ENCODE measurements around the gene AHDC1.
"Not testable (repeated sequence)": the region's sequence is repeated elsewhere in the genome, so short reads cannot be mapped to it uniquely, and the experiment has no call there.

Gene AHDC1

GRCh38 chr1:27555700-27556424, 48.1 kb downstream of the AHDC1 start:
- Histone ChIP-seq H3K36me3 (no peaks in the 10 kb centered on the region), H3K9me3 (no peaks in the 10 kb centered on the region), H3K27me3 (no peaks in the 10 kb centered on the region), H3K4me1 (ENCODE audit: control insufficient read depth in 1 of 2, insufficient read depth in 1 of 2, low read depth in 1 of 2, low read length in 1 of 2) (peaks cover 18 to 19% of the 10 kb centered on the region in 2 experiments), H3K27ac (no peak overlapping the region), H3K4me3 (ENCODE audit: low read depth in 1 of 2, low read length in 1 of 2) (no peak overlapping the region)
- TF ChIP-seq CTCF (IDR thresholded peaks at IDR 0.05), result no peak

- no peaks in the 10 kb centered on the region for H3K36me3 ChIP-seq
- no peaks in the 10 kb centered on the region for H3K27me3 ChIP-seq
These were observed 48.9 kb downstream of the AHDC1 start for GRCh38 chr1:27554759-27555699.

DNA sequence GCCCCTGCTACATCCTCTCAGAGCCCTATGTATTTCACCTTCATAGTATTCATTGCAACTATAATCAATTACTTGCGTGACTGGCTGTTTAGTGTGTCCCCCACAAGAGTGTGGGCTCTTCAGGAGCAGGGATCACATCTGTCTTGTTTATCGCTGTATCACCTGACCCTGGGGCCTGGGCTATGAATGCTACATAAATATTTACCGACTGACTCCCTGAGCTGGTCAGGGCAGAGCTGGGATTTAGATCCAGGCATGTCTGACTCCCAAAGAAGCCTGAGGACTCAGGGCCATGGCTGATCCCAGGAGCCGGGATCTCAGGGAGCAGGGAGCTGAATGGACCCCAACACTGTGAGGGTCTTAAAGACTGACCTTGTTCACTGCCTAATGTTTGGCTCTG, 49.7 kb downstream of the AHDC1 start:
- Histone ChIP-seq H3K9me3 (no peaks in the 10 kb centered on the region), H3K27ac (no peak overlapping the region), H3K4me1 (ENCODE audit: control insufficient read depth in 1 of 2, insufficient read depth in 1 of 2, low read depth in 1 of 2, low read length in 1 of 2) (peaks cover 18 to 19% of the 10 kb centered on the region in 2 experiments), H3K36me3 (no peaks in the 10 kb centered on the region), H3K27me3 (no peaks in the 10 kb centered on the region), H3K4me3 (ENCODE audit: low read depth in 1 of 2, low read length in 1 of 2) (no peak overlapping the region)
- no peak for TF ChIP-seq CTCF (IDR thresholded peaks at IDR 0.05)

More at GRCh38 chr1:27554759-27555699, 48.9 kb downstream of the AHDC1 start:
- Histone ChIP-seq H3K4me1 (ENCODE audit: control insufficient read depth in 1 of 2, insufficient read depth in 1 of 2, low read depth in 1 of 2, low read length in 1 of 2) (peaks cover 18 to 19% of the 10 kb centered on the region in 2 experiments), H3K4me3 (ENCODE audit: low read depth in 1 of 2, low read length in 1 of 2) (no peak overlapping the region), H3K9me3 (no peaks in the 10 kb centered on the region), H3K27ac (no peak overlapping the region)
- TF ChIP-seq CTCF (IDR thresholded peaks at IDR 0.05), result no peak

DNA sequence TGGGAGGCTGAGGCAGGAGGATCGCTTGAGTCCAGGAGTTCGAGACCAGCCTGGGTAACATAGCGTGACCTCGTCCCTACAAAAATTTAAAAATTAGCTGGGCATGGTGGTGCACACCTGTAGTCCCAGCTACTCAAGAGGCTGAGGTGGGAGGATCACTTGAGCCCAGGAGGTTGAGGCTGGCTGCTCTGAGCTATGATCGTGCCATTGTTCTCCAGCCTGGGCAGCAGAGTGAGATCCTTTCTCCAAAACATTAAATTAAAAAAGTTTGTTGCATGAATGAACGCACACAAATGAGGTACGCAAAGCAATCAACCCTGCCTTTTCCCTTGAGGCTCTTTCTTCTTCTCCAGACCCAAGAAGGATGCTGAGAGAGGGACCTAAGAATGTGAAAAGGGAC, 50.1 kb downstream of the AHDC1 start:
- not testable (repeated sequence) for H3K9me3 ChIP-seq; H3K4me3 ChIP-seq (ENCODE audit: low read depth in 1 of 2, low read length in 1 of 2); H3K27me3 ChIP-seq; H3K27ac ChIP-seq; H3K36me3 ChIP-seq
- H3K4me1 ChIP-seq (ENCODE audit: control insufficient read depth in 1 of 2, insufficient read depth in 1 of 2, low read depth in 1 of 2, low read length in 1 of 2), result peaks cover 18 to 19% of the 10 kb centered on the region in 2 experiments

DNA sequence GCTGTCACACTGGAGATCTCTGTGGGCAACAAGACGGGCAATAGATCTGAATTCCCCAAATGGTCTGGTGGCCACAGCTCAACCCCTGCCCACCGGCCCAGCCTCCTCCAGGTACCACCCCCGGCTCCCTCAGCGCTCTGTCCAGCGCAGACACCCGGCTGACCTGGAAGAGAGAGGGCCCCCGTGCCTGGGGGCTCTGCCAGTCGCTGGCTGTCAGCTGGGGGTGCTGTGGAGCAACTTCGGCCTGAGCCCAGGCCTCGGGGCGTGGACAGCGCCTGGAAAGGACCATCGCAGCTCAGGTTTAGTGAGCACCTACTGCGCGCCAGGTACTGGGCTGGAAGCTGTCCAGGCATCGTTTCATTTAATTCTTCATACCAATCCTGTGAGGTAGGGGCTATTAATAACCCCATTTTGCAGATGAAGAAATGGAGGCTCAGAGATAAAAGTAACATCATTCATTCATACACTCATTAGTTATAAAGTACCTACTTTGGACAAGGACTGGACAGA, 51.0 kb downstream of the AHDC1 start:
- peaks cover 16 to 17% of the 10 kb centered on the region in 2 experiments for H3K4me1 ChIP-seq (ENCODE audit: control insufficient read depth in 1 of 2, insufficient read depth in 1 of 2, low read depth in 1 of 2, low read length in 1 of 2)

More for the DNA sequence above, 51.0 kb downstream of the AHDC1 start:
- Histone ChIP-seq H3K36me3 (no peaks in the 10 kb centered on the region), H3K9me3 (no peaks in the 10 kb centered on the region), H3K4me3 (ENCODE audit: low read depth in 1 of 2, low read length in 1 of 2) (no peak overlapping the region), H3K27ac (no peak overlapping the region), H3K27me3 (no peaks in the 10 kb centered on the region)
- no peak for TF ChIP-seq CTCF (IDR thresholded peaks at IDR 0.05)
